Measurements from ENCODE around the gene BLMH. TPM values are rescaled to one million over a fixed set of nuclear protein-coding genes. Genes with fewer than 3 reads are reported as not detected.

Gene BLMH
- total and polyA plus RNA-seq, 8 donors, result 11.8 to 24.6 (median 17.6) TPM

GRCh38 chr17:30318155-30318554, 26.4 kb upstream of the BLMH start:
- DNase-seq (no peak), FAIRE-seq (no peak), ATAC-seq (peak in 2 of 4 donors; percentile 38 to 72)
- no peak for TF ChIP-seq CTCF (IDR thresholded peaks at IDR 0.05)
- H3K27ac ChIP-seq, result no peak overlapping the region
- intact Hi-C loops (cut with DNase I), result no loop called here
- no peak overlapping the region for H3K4me3 ChIP-seq
- H3K27me3 ChIP-seq, result no peaks in the 10 kb centered on the region
- H3K9me3 ChIP-seq, result no peaks in the 10 kb centered on the region
- no peaks in the 10 kb centered on the region for H3K4me1 ChIP-seq
- WGBS, 2 donors, result 61 to 65% methylated on average over 3 of the region's 3 CpGs
- H3K36me3 ChIP-seq, result no peaks in the 10 kb centered on the region

- no peaks in the 10 kb centered on the region for H3K36me3 ChIP-seq
- no peak for ATAC-seq
- H3K9me3 ChIP-seq, result no peaks in the 10 kb centered on the region
- no peak overlapping the region for H3K4me3 ChIP-seq
- no peak for DNase-seq
- intact Hi-C loops (cut with DNase I), result no loop called here
- no peak for TF ChIP-seq CTCF (IDR thresholded peaks at IDR 0.05)
- FAIRE-seq, result no peak
- no peaks in the 10 kb centered on the region for H3K27me3 ChIP-seq
- H3K27ac ChIP-seq, result no peak overlapping the region
- no peaks in the 10 kb centered on the region for H3K4me1 ChIP-seq
- WGBS, 2 donors, result 97 to 98% methylated on average over 1 of the region's 1 CpG
Measured at GRCh38 chr17:30316736-30317135, 25.0 kb upstream of the BLMH start.

GRCh38 chr17:30315106-30315505, 23.4 kb upstream of the BLMH start:
- no peak for FAIRE-seq
- no peak for ATAC-seq
- 58 to 81% methylated on average over 2 of the region's 2 CpGs for WGBS, 2 donors

GRCh38 chr17:30314474-30314873, 22.7 kb upstream of the BLMH start:
- no peak overlapping the region for H3K4me3 ChIP-seq
- H3K4me1 ChIP-seq, result no peaks in the 10 kb centered on the region
- DNase-seq (no peak), FAIRE-seq (no peak), ATAC-seq (no peak)
- no peaks in the 10 kb centered on the region for H3K27me3 ChIP-seq
- no peaks in the 10 kb centered on the region for H3K36me3 ChIP-seq
- H3K9me3 ChIP-seq, result no peaks in the 10 kb centered on the region
- no peak for TF ChIP-seq CTCF (IDR thresholded peaks at IDR 0.05)
- no peak overlapping the region for H3K27ac ChIP-seq
- intact Hi-C loops (cut with DNase I), result no loop called here
- 48 to 53% methylated on average over 1 of the region's 1 CpG for WGBS, 2 donors

More at GRCh38 chr17:30315106-30315505, 23.4 kb upstream of the BLMH start:
- Histone ChIP-seq H3K36me3 (no peaks in the 10 kb centered on the region), H3K4me3 (no peak overlapping the region), H3K27me3 (no peaks in the 10 kb centered on the region), H3K9me3 (no peaks in the 10 kb centered on the region), H3K27ac (no peak overlapping the region), H3K4me1 (no peaks in the 10 kb centered on the region)
- DNase-seq, result no peak
- no peak for TF ChIP-seq CTCF (IDR thresholded peaks at IDR 0.05)
- intact Hi-C loops (cut with DNase I), result no loop called here

GRCh38 chr17:30312226-30312625, 20.5 kb upstream of the BLMH start:
- H3K9me3 ChIP-seq, result no peaks in the 10 kb centered on the region
- H3K4me1 ChIP-seq, result no peaks in the 10 kb centered on the region
- FAIRE-seq (no peak), ATAC-seq (no peak), DNase-seq (no peak)
- no peaks in the 10 kb centered on the region for H3K36me3 ChIP-seq
- 71 to 83% methylated on average over 2 of the region's 2 CpGs for WGBS, 2 donors
- no peak overlapping the region for H3K4me3 ChIP-seq
- intact Hi-C loops (cut with DNase I), result no loop called here
- no peaks in the 10 kb centered on the region for H3K27me3 ChIP-seq
- H3K27ac ChIP-seq, result no peak overlapping the region
- TF ChIP-seq CTCF (IDR thresholded peaks at IDR 0.05), result no peak
